WTC11 (cell line): ENCODE results near the gene RIOK1.

ENCODE experiments used
- CTCF ChIP-seq: fragments of 200-600 bp; IDR thresholded peaks from 2 replicates; pipeline ENCODE4 v1.8.0; 2022; ENCODE audit warnings: antibody characterized with exemption
- ESRRA ChIP-seq: sonication (generic); formaldehyde crosslinking; IDR thresholded peaks from 2 replicates; pipeline ENCODE4 v1.8.1; 2022; ENCODE audit warnings: mild to moderate bottlenecking, missing genetic modification reagents, borderline replicate concordance
- JUN ChIP-seq: sonication (generic); formaldehyde crosslinking; IDR thresholded peaks from 2 replicates; pipeline ENCODE4 v1.8.0; 2023; ENCODE audit warnings: mild to moderate bottlenecking, missing genetic modification reagents
- RELA ChIP-seq: sonication (generic); formaldehyde crosslinking; IDR thresholded peaks from 2 replicates; pipeline ENCODE4 v1.8.1; 2022; ENCODE audit warnings: missing genetic modification reagents, mild to moderate bottlenecking, borderline replicate concordance
- ZNF416 ChIP-seq: fragments of 250-450 bp; sonication (Bioruptor Pico); IDR thresholded peaks from 2 replicates; pipeline ENCODE4 v1.9.0; 2021; ENCODE audit warnings: mild to moderate bottlenecking, inconsistent platforms
- ZNF423 ChIP-seq: fragments of 250-450 bp; sonication (Bioruptor Pico); IDR thresholded peaks from 2 replicates; pipeline ENCODE4 v2.1.2; 2022; ENCODE audit warnings: mild to moderate bottlenecking, moderate library complexity

GRCh38 chr6:7424967-7425807 is 35.6 kb downstream of the RIOK1 start:
- no peak for TF ChIP-seq CTCF
- no peak for TF ChIP-seq RELA
- no peak for TF ChIP-seq ZNF416 (CRISPR knock-in tag)
- TF ChIP-seq ESRRA (CRISPR knock-in tag): no peak
- no peak for TF ChIP-seq JUN (CRISPR knock-in tag)
- TF ChIP-seq ZNF423 (CRISPR knock-in tag): no peak
